ENCODE measurements around the gene IQCK.

The IQCK gene

DNA sequence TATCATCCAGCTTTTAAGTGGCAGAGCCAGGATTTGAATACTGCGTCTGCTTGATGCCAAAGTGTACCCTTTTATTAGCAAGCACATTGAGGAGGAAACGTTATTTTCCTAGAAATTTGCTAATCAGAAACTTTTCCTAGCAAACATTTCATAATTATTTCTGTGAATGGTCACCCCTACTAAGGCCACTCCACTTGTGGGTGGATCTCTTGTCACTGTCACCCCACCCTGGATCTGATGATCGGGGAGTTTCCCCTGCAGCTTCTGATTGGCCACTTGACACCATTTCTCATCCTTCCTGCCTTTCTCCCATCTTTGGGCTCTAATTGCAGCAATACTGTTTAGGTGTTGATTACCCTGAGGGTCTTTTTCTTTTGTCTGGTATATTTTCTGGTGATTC lies 130.7 kb downstream of the IQCK start:
- Histone ChIP-seq H2AFZ (ENCODE audit: low read depth, low read length) (no peak overlapping the region), H3K4me1 (ENCODE audit: low read length) (peaks cover 29% of the 10 kb centered on the region), H3K36me3 (replicated peaks; ENCODE audit: low read depth, low read length) (no peaks in the 10 kb centered on the region), H4K20me1 (ENCODE audit: insufficient read depth, low read length) (no peaks in the 10 kb centered on the region), H3K27ac (ENCODE audit: low read length) (no peak overlapping the region), H3K9ac (ENCODE audit: low read length) (no peak overlapping the region), H3K27me3 (ENCODE audit: low read depth, low read length) (0 out of 2 replicates have a peak, but pooled peaks cover 3% of the 10 kb centered on the region), H3K79me2 (ENCODE audit: low read length) (no peaks in the 10 kb centered on the region), H3K4me3 (ENCODE audit: low read length) (no peak overlapping the region), H3K9me3 (ENCODE audit: insufficient read depth, low read length) (no peaks in the 10 kb centered on the region), H3K4me2 (ENCODE audit: low read length) (no peak overlapping the region)
- TF ChIP-seq EZH2phosphoT487 (IDR thresholded peaks at IDR 0.05; ENCODE audit: low read depth): no peak
- TF ChIP-seq, protein P1, sequence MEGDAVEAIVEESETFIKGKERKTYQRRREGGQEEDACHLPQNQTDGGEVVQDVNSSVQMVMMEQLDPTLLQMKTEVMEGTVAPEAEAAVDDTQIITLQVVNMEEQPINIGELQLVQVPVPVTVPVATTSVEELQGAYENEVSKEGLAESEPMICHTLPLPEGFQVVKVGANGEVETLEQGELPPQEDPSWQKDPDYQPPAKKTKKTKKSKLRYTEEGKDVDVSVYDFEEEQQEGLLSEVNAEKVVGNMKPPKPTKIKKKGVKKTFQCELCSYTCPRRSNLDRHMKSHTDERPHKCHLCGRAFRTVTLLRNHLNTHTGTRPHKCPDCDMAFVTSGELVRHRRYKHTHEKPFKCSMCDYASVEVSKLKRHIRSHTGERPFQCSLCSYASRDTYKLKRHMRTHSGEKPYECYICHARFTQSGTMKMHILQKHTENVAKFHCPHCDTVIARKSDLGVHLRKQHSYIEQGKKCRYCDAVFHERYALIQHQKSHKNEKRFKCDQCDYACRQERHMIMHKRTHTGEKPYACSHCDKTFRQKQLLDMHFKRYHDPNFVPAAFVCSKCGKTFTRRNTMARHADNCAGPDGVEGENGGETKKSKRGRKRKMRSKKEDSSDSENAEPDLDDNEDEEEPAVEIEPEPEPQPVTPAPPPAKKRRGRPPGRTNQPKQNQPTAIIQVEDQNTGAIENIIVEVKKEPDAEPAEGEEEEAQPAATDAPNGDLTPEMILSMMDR (IDR thresholded peaks at IDR 0.05; ENCODE audit: low read depth, low read length): no peak

DNA sequence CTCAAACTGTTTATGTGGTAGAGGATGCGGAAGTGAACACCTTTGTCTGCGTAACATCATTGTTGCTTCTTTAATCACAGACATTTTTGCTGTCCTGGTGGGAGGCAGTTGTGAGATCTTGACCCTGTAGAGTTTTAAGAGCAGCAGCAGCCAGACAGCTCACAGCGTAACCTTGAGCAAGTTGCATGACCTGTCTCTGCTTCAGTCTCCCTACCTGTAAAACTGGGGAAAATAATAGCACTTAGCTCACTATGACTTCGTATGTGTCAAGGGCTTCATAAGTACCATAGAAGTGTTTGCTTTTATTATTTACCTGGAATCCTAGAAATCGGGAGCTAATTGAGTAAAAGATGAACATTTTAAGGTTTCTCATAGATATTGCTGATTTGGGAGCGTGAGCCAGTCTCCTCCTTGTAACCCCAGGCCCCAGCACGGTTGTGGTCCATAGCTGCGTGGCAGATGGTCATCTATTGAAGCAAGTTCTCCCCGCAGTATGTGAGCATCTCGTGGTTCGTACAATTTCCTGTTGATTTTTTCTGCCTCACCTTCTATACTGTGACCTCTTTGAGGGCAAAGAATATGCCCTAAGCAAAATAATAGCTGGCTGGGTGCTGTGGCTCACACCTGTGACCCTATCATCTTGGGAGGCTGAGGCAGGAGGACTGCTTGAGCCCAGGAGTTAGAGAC lies 132.2 kb downstream of the IQCK start:
- Histone ChIP-seq H3K4me2 (ENCODE audit: low read length) (no peak overlapping the region), H3K9ac (ENCODE audit: low read length) (no peak overlapping the region), H3K9me3 (ENCODE audit: insufficient read depth, low read length) (no peaks in the 10 kb centered on the region), H3K4me1 (ENCODE audit: low read length) (peaks cover 42% of the 10 kb centered on the region), H3K27ac (ENCODE audit: low read length) (no peak overlapping the region), H2AFZ (ENCODE audit: low read depth, low read length) (no peak overlapping the region), H3K79me2 (ENCODE audit: low read length) (no peaks in the 10 kb centered on the region), H3K4me3 (ENCODE audit: low read length) (no peak overlapping the region), H3K36me3 (replicated peaks; ENCODE audit: low read depth, low read length) (no peaks in the 10 kb centered on the region), H3K27me3 (ENCODE audit: low read depth, low read length) (0 out of 2 replicates have a peak, but pooled peaks cover 3% of the 10 kb centered on the region), H4K20me1 (ENCODE audit: insufficient read depth, low read length) (no peaks in the 10 kb centered on the region)
- TF ChIP-seq, protein P1 (IDR thresholded peaks at IDR 0.05; ENCODE audit: low read depth, low read length): no peak
- no peak for TF ChIP-seq EZH2phosphoT487 (IDR thresholded peaks at IDR 0.05; ENCODE audit: low read depth)

DNA sequence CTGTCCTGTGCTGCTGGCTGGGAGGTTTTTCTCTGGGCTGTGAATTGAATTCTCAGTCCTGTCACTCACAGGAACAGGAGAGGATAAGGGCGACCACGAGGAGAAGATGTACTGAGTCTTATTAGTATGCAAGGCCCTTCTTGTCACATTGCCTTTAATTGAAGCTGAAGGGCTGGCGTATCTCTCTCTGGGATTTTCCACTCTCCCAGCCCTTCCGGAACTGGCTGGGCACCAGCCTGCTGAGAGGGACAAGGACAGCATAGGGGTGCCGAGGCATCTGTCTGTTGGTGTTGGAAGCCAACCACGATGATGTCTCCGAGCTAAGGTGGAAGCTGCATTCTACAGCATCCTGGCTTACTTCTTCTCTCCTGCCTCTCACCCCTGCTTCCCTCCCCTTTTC lies 133.4 kb downstream of the IQCK start:
- Histone ChIP-seq H3K9ac (ENCODE audit: low read length) (no peak overlapping the region), H4K20me1 (ENCODE audit: insufficient read depth, low read length) (no peaks in the 10 kb centered on the region), H3K4me2 (ENCODE audit: low read length) (no peak overlapping the region), H3K27me3 (ENCODE audit: low read depth, low read length) (0 out of 2 replicates have a peak, but pooled peaks cover 3% of the 10 kb centered on the region), H3K27ac (ENCODE audit: low read length) (no peak overlapping the region), H2AFZ (ENCODE audit: low read depth, low read length) (no peak overlapping the region), H3K9me3 (ENCODE audit: insufficient read depth, low read length) (no peaks in the 10 kb centered on the region), H3K4me3 (ENCODE audit: low read length) (no peak overlapping the region), H3K36me3 (replicated peaks; ENCODE audit: low read depth, low read length) (peaks cover 10% of the 10 kb centered on the region), H3K79me2 (ENCODE audit: low read length) (no peaks in the 10 kb centered on the region), H3K4me1 (ENCODE audit: low read length) (peaks cover 53% of the 10 kb centered on the region)
- TF ChIP-seq, protein P1 (IDR thresholded peaks at IDR 0.05; ENCODE audit: low read depth, low read length): no peak
- no peak for TF ChIP-seq EZH2phosphoT487 (IDR thresholded peaks at IDR 0.05; ENCODE audit: low read depth)

DNA sequence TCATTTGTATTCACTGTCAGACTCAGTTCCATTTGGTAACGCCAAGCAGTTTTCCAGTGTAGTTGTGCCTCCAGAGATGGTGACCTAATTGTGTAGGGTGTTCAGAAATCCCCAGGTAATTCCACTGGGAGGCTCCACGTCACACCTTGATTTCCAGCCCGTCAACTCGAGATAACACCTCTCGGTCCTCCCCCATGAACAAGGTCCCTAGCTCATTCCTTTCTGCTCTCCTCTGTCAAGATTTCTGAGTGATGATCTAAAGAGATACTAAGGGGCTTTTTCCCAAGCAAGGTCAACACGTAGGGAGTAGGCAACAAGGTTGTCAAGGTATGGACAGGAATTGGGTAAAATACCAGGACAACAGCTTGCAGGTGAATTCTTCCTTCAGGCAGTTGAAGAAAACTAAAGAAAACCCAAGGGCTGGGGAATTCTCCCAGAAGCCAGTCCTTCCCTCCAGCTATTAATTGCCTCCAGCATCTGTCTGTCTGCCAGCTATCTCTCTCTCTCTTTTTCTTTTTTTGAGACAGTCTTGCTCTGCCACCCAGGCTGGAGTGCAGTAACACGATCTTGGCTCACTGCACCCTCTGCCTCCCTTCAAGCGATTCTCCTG lies 135.2 kb downstream of the IQCK start:
- Histone ChIP-seq H3K27ac (ENCODE audit: low read length) (peak overlapping the region; percentile 98), H3K36me3 (replicated peaks; ENCODE audit: low read depth, low read length) (peaks cover 13% of the 10 kb centered on the region), H3K9me3 (ENCODE audit: insufficient read depth, low read length) (no peaks in the 10 kb centered on the region), H3K79me2 (ENCODE audit: low read length) (no peaks in the 10 kb centered on the region), H4K20me1 (ENCODE audit: insufficient read depth, low read length) (no peaks in the 10 kb centered on the region), H3K4me2 (ENCODE audit: low read length) (peak overlapping the region; percentile 62), H2AFZ (ENCODE audit: low read depth, low read length) (no peak overlapping the region), H3K4me3 (ENCODE audit: low read length) (peak overlapping the region; percentile 38), H3K4me1 (ENCODE audit: low read length) (peaks cover 55% of the 10 kb centered on the region), H3K27me3 (ENCODE audit: low read depth, low read length) (0 out of 2 replicates have a peak, but pooled peaks cover 3% of the 10 kb centered on the region), H3K9ac (ENCODE audit: low read length) (peak overlapping the region; percentile 85)
- no peak for TF ChIP-seq EZH2phosphoT487 (IDR thresholded peaks at IDR 0.05; ENCODE audit: low read depth)
- TF ChIP-seq, protein P1 (IDR thresholded peaks at IDR 0.05; ENCODE audit: low read depth, low read length): no peak
